HepG2 (cell line): ENCODE data around the gene FGD5. TPM values are rescaled to one million over a fixed set of nuclear protein-coding genes. Genes with fewer than 3 reads are reported as not detected.

Experiments
- HNF1B ChIP-seq: sonication (generic); formaldehyde crosslinking; IDR thresholded peaks from 2 replicates; pipeline ENCODE4 v1.5.1; 2020; ENCODE audit warnings: mild to moderate bottlenecking, moderate library complexity, missing genetic modification reagents
- MAFK ChIP-seq, 2 experiments: IDR thresholded peaks in 1 of 2; conservative IDR thresholded peaks in 1 of 2; 2 replicates each; pipeline ENCODE4 v1.6.1; 2011; ENCODE audit warnings: improper control_type of control experiment in 2 of 2, low read length in 2 of 2
- MATR3 ChIP-seq: sonication (generic); formaldehyde crosslinking; IDR thresholded peaks from 2 replicates; pipeline ENCODE4 v1.4.0; 2020; ENCODE audit warnings: missing genetic modification reagents
- PHF5A ChIP-seq: IDR thresholded peaks from one replicate; pipeline ENCODE4 v1.6.1; 2018; ENCODE audit warnings: low read depth, missing genetic modification reagents; ENCODE audit not compliant: unreplicated experiment
- PRDM4 ChIP-seq: sonication (generic); formaldehyde crosslinking; IDR thresholded peaks from 2 replicates; pipeline ENCODE4 v1.9.0; 2021; ENCODE audit warnings: missing genetic modification reagents, borderline replicate concordance
- RAD21 ChIP-seq: fragments of 450-650 bp; formaldehyde crosslinking; IDR thresholded peaks from 2 replicates; pipeline ENCODE4 v1.5.0; 2020; ENCODE audit warnings: mild to moderate bottlenecking
- SALL2 ChIP-seq: sonication (generic); formaldehyde crosslinking; IDR thresholded peaks from 2 replicates; pipeline ENCODE4 v1.8.1; 2023; ENCODE audit warnings: mild to moderate bottlenecking, missing genetic modification reagents, inconsistent platforms
- ZKSCAN8 ChIP-seq: IDR thresholded peaks from 2 replicates; pipeline ENCODE4 v1.6.1; 2016; ENCODE audit warnings: borderline replicate concordance, missing genetic modification reagents, missing compliant biosample characterization
- ZNF34 ChIP-seq: sonication (generic); formaldehyde crosslinking; IDR thresholded peaks from 2 replicates; pipeline ENCODE4 v1.4.0; 2020; ENCODE audit warnings: mild to moderate bottlenecking, missing genetic modification reagents, borderline replicate concordance
- ZNF558 ChIP-seq: sonication (generic); formaldehyde crosslinking; IDR thresholded peaks from 2 replicates; pipeline ENCODE4 v1.9.0; 2022; ENCODE audit warnings: mild to moderate bottlenecking, missing genetic modification reagents, borderline replicate concordance
- ZSCAN31 ChIP-seq: sonication (generic); formaldehyde crosslinking; IDR thresholded peaks from 2 replicates; pipeline ENCODE4 v1.5.0; 2020; ENCODE audit warnings: low read depth, mild to moderate bottlenecking, missing genetic modification reagents
- polyA plus RNA-seq, 8 experiments: library from polyadenylated mRNA; depleted of rRNA in 3 of 8; stranded (reverse) in 7 of 8; unstranded in 1 of 8; fragments of >200 nt; fragmentation: Illumina TruSeq in 4 of 8; extraction: Trizol in 4 of 8; gene quantifications; 2 replicates each; pipeline versions ENCODE4 v1.2.1 to v1.2.3, GENCODE V29; 2011 to 2016; ENCODE audit warnings: low read depth in 4 of 8, missing spikeins in 1 of 8, mixed read lengths in 1 of 8; ENCODE audit not compliant: insufficient read depth in 1 of 8
- total RNA-seq, 5 experiments: library from RNA; depleted of rRNA; stranded (reverse); fragments of >200 nt; fragmentation: Illumina TruSeq; extraction: Trizol; gene quantifications; 2 replicates each; pipeline ENCODE4 v1.2.3, GENCODE V29; 2016; ENCODE audit warnings: low read depth in 1 of 5
- TF ChIP-seq, protein P1 (sequence below): sonication (generic); formaldehyde crosslinking; IDR thresholded peaks from 2 replicates; pipeline ENCODE4 v1.4.0; 2020; ENCODE audit warnings: mild to moderate bottlenecking, missing genetic modification reagents, borderline replicate concordance

Gene FGD5
- total and polyA plus RNA-seq, 2 of the 13 experiments (the other 11 are each of a cell fraction or from before 2014, with no cell fraction given): 0.17 TPM; not detected in 1

DNA sequence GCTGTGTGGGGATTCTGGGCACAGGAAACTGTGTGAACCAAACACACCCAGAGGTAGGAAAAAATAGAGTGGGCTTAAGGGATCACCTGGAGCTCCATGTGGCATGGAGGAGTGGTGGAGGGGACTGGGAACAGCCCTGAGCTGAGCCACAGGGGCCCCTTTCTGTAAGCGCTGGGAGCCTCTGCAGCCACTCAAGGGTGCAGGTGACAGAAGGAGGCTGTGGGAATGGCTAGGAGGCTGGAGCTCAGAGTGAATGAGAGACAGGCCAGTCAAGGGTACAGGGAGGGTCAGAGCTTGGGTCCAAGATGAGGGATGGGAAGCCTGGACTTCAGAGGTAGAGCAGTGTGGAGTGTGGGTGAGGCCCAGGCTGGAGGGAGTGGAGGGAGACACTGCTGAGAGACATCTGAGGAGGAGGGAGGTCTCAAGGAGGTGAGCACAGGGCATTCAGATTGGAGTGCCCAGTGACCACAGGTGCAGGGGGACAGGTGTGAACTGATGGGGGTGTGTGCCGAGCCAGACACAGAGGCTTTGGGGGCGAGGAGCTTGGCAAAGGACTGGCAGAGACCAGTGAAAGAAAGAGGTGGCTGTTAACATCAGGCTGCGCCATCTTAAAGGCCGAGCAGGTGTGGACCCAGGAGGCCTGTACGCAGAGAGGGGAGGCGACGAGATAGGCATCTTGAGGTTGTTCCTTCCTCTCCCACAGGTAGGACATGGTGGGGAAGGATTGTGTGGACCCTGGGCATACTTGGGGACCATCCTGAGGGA is 56.8 kb downstream of the FGD5 start (continued):
- TF ChIP-seq, protein P1, sequence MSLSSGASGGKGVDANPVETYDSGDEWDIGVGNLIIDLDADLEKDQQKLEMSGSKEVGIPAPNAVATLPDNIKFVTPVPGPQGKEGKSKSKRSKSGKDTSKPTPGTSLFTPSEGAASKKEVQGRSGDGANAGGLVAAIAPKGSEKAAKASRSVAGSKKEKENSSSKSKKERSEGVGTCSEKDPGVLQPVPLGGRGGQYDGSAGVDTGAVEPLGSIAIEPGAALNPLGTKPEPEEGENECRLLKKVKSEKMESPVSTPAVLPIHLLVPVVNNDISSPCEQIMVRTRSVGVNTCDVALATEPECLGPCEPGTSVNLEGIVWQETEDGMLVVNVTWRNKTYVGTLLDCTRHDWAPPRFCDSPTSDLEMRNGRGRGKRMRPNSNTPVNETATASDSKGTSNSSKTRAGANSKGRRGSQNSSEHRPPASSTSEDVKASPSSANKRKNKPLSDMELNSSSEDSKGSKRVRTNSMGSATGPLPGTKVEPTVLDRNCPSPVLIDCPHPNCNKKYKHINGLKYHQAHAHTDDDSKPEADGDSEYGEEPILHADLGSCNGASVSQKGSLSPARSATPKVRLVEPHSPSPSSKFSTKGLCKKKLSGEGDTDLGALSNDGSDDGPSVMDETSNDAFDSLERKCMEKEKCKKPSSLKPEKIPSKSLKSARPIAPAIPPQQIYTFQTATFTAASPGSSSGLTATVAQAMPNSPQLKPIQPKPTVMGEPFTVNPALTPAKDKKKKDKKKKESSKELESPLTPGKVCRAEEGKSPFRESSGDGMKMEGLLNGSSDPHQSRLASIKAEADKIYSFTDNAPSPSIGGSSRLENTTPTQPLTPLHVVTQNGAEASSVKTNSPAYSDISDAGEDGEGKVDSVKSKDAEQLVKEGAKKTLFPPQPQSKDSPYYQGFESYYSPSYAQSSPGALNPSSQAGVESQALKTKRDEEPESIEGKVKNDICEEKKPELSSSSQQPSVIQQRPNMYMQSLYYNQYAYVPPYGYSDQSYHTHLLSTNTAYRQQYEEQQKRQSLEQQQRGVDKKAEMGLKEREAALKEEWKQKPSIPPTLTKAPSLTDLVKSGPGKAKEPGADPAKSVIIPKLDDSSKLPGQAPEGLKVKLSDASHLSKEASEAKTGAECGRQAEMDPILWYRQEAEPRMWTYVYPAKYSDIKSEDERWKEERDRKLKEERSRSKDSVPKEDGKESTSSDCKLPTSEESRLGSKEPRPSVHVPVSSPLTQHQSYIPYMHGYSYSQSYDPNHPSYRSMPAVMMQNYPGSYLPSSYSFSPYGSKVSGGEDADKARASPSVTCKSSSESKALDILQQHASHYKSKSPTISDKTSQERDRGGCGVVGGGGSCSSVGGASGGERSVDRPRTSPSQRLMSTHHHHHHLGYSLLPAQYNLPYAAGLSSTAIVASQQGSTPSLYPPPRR (CRISPR knock-in tag): no peak
- TF ChIP-seq MAFK (conservative IDR thresholded peaks at IDR 0.05 in 1 of 2, IDR thresholded peaks at IDR 0.05 in 1 of 2; ENCODE audit: low read length in 2 of 2): no peak
- no peak for TF ChIP-seq ZKSCAN8
- TF ChIP-seq ZNF34 (CRISPR knock-in tag): no peak
- TF ChIP-seq RAD21 (CRISPR knock-in tag): no peak
- no peak for TF ChIP-seq ZSCAN31 (CRISPR knock-in tag)
- no peak for TF ChIP-seq PRDM4 (CRISPR knock-in tag)
- TF ChIP-seq SALL2 (CRISPR knock-in tag): no peak
- TF ChIP-seq PHF5A: no peak
- no peak for TF ChIP-seq ZNF558 (CRISPR knock-in tag)
- TF ChIP-seq MATR3 (CRISPR knock-in tag): no peak
- TF ChIP-seq HNF1B (CRISPR knock-in tag): no peak
